ENCODE results near the gene CYBRD1.

Gene CYBRD1

GRCh38 chr2:171557363-171557762, 35.1 kb downstream of the CYBRD1 start:
- DNase-seq = no peak

- no peak for DNase-seq
Measured at GRCh38 chr2:171563301-171563700, 41.0 kb downstream of the CYBRD1 start.

GRCh38 chr2:171564463-171564862, 42.2 kb downstream of the CYBRD1 start:
- no peak for DNase-seq

- no peak for DNase-seq
Measured at GRCh38 chr2:171566057-171566456, 43.8 kb downstream of the CYBRD1 start.

GRCh38 chr2:171566753-171567152, 44.5 kb downstream of the CYBRD1 start:
- no peak for DNase-seq

GRCh38 chr2:171568089-171568488, 45.8 kb downstream of the CYBRD1 start:
- no peak for DNase-seq

GRCh38 chr2:171571721-171572120, 49.4 kb downstream of the CYBRD1 start:
- no peak for DNase-seq

GRCh38 chr2:171574149-171574795, 52.0 kb downstream of the CYBRD1 start:
- DNase-seq = peak; percentile 47 to 71 (median 62)

GRCh38 chr2:171575606-171576005, 53.3 kb downstream of the CYBRD1 start:
- DNase-seq = no peak

GRCh38 chr2:171578127-171578803, 56.0 kb downstream of the CYBRD1 start:
- DNase-seq = no peak

GRCh38 chr2:171579481-171579880, 57.2 kb downstream of the CYBRD1 start:
- DNase-seq = no peak

GRCh38 chr2:171583566-171583965, 61.3 kb downstream of the CYBRD1 start:
- DNase-seq = no peak

GRCh38 chr2:171584001-171584400, 61.7 kb downstream of the CYBRD1 start:
- DNase-seq = no peak

- no peak for DNase-seq
Measured at GRCh38 chr2:171587132-171587531, 64.9 kb downstream of the CYBRD1 start.

- no peak for DNase-seq
Measured at GRCh38 chr2:171587567-171587966, 65.3 kb downstream of the CYBRD1 start.

- no peak for DNase-seq
Measured at GRCh38 chr2:171590116-171590515, 67.8 kb downstream of the CYBRD1 start.

GRCh38 chr2:171592036-171592555, 69.8 kb downstream of the CYBRD1 start:
- DNase-seq = no peak

- no peak for DNase-seq
Measured at GRCh38 chr2:171595456-171595855, 73.2 kb downstream of the CYBRD1 start.

- no peak for DNase-seq
Measured at GRCh38 chr2:171595896-171596295, 73.6 kb downstream of the CYBRD1 start.

GRCh38 chr2:171598713-171599319, 76.5 kb downstream of the CYBRD1 start:
- DNase-seq = peak in 3 of 4 experiments; percentile 3 to 28 (median 3)

- DNase-seq = no peak
Measured at GRCh38 chr2:171600126-171600525, 77.9 kb downstream of the CYBRD1 start.

GRCh38 chr2:171602352-171602751, 80.1 kb downstream of the CYBRD1 start:
- no peak for DNase-seq
